HepG2 (cell line): ENCODE data around the gene LCN1. TPM values are rescaled to one million over a fixed set of nuclear protein-coding genes. Genes with fewer than 3 reads are reported as not detected.
A peak's percentile ranks its signal among the peaks of the same experiment; 100 is the strongest.

ENCODE experiments used
- BRCA1 ChIP-seq: sonication (generic); formaldehyde crosslinking; IDR thresholded peaks from 2 replicates; pipeline ENCODE4 v1.4.0; 2020; ENCODE audit warnings: missing genetic modification reagents
- ETV5 ChIP-seq: IDR thresholded peaks from 2 replicates; pipeline ENCODE4 v1.6.1; 2018; ENCODE audit warnings: missing biosample characterization, missing genetic modification reagents, inconsistent platforms, borderline replicate concordance
- GATAD1 ChIP-seq: IDR thresholded peaks from 2 replicates; pipeline ENCODE4 v1.6.1; 2016; ENCODE audit warnings: missing genetic modification reagents, missing compliant biosample characterization
- KDM2A ChIP-seq: sonication (generic); formaldehyde crosslinking; IDR thresholded peaks from 2 replicates; pipeline ENCODE4 v1.4.0; 2020; ENCODE audit warnings: low read depth, missing genetic modification reagents, borderline replicate concordance
- TAF1 ChIP-seq: sonication (generic); formaldehyde crosslinking; IDR thresholded peaks from 2 replicates; pipeline ENCODE4 v1.4.0; 2020; ENCODE audit warnings: missing genetic modification reagents
- TCF12 ChIP-seq, 2 experiments: fragments of 450-650 bp in 1 of 2; sonication (generic) in 1 of 2; formaldehyde crosslinking in 1 of 2; IDR thresholded peaks; 2 replicates each; pipeline versions ENCODE4 v1.6.1 to v1.8.0; 2017 to 2022; ENCODE audit warnings: antibody characterized with exemption in 1 of 2, mild to moderate bottlenecking in 1 of 2, missing genetic modification reagents in 1 of 2, moderate library complexity in 1 of 2
- ZC3H4 ChIP-seq: sonication (generic); formaldehyde crosslinking; IDR thresholded peaks from 2 replicates; pipeline ENCODE4 v1.4.0; 2020; ENCODE audit warnings: missing genetic modification reagents, borderline replicate concordance
- ZNF136 ChIP-seq: sonication (generic); formaldehyde crosslinking; IDR thresholded peaks from 2 replicates; pipeline ENCODE4 v1.8.1; 2022; ENCODE audit warnings: low read depth, mild to moderate bottlenecking, moderate library complexity, missing genetic modification reagents
- ZNF331 ChIP-seq: sonication (generic); formaldehyde crosslinking; IDR thresholded peaks from 2 replicates; pipeline ENCODE4 v1.4.0; 2020; ENCODE audit warnings: missing genetic modification reagents
- ZNF460 ChIP-seq: sonication (generic); formaldehyde crosslinking; IDR thresholded peaks from 2 replicates; pipeline ENCODE4 v1.5.1; 2020; ENCODE audit warnings: missing genetic modification reagents, mild to moderate bottlenecking, borderline replicate concordance
- ZNF746 ChIP-seq: sonication (generic); formaldehyde crosslinking; IDR thresholded peaks from 2 replicates; pipeline ENCODE4 v1.8.0; 2022; ENCODE audit warnings: mild to moderate bottlenecking, missing genetic modification reagents
- ZNF75D ChIP-seq: sonication (generic); formaldehyde crosslinking; IDR thresholded peaks from 2 replicates; pipeline ENCODE4 v1.8.1; 2023; ENCODE audit warnings: missing genetic modification reagents, mild to moderate bottlenecking, borderline replicate concordance
- polyA plus RNA-seq, 8 experiments: library from polyadenylated mRNA; depleted of rRNA in 3 of 8; stranded (reverse) in 7 of 8; unstranded in 1 of 8; fragments of >200 nt; fragmentation: Illumina TruSeq in 4 of 8; extraction: Trizol in 4 of 8; gene quantifications; 2 replicates each; pipeline versions ENCODE4 v1.2.1 to v1.2.3, GENCODE V29; 2011 to 2016; ENCODE audit warnings: low read depth in 4 of 8, missing spikeins in 1 of 8, mixed read lengths in 1 of 8; ENCODE audit not compliant: insufficient read depth in 1 of 8
- total RNA-seq, 5 experiments: library from RNA; depleted of rRNA; stranded (reverse); fragments of >200 nt; fragmentation: Illumina TruSeq; extraction: Trizol; gene quantifications; 2 replicates each; pipeline ENCODE4 v1.2.3, GENCODE V29; 2016; ENCODE audit warnings: low read depth in 1 of 5
- TF ChIP-seq, protein P1 (sequence below): sonication (generic); formaldehyde crosslinking; IDR thresholded peaks from 2 replicates; pipeline ENCODE4 v1.9.0; 2021; ENCODE audit warnings: missing genetic modification reagents, borderline replicate concordance
- TF ChIP-seq, protein P2 (sequence below): sonication (generic); formaldehyde crosslinking; IDR thresholded peaks from 2 replicates; pipeline ENCODE4 v1.5.0; 2020; ENCODE audit warnings: missing genetic modification reagents

Gene LCN1
- total and polyA plus RNA-seq, 2 of the 13 experiments (the other 11 are each of a cell fraction or from before 2014, with no cell fraction given), result not detected

DNA sequence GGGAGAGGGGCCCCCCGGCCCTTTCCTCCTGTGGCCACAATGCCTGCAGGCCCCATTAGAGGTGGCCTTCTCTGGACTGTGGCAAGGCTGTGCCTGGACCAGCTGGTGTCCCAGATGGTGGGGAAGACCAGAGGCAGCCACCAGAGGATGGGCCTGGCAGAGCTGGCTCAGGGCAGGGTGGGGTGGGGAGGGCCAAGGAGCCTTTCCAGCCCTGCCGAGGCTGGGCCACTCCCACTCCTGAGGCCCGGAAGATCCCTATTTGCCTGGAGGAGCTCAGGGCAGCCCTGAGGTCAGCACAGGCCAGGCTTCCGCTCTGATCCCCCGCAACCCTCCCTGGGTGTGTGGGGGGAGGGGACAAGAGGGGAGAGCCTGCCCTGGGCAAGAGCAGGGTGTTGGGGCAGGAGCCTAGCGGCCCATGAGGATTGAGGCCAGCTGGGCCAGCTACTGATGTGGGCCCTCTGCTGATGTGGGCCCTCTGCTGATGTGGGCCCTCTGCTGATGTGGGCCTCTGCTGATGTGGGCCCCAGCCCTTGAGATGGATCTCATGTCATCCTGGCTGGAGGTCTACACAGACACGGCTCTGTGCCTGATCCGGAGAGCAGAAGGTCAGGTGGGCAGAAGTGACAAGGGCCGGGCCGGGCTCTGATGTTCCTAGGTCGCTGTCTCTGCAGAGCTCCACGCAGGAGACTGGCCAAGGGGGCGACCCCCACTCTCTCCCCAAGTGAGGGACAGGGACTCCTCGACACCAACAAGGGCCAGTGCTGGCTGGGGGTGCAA, 14.7 kb upstream of the LCN1 start (continued):
- TF ChIP-seq, protein P1, sequence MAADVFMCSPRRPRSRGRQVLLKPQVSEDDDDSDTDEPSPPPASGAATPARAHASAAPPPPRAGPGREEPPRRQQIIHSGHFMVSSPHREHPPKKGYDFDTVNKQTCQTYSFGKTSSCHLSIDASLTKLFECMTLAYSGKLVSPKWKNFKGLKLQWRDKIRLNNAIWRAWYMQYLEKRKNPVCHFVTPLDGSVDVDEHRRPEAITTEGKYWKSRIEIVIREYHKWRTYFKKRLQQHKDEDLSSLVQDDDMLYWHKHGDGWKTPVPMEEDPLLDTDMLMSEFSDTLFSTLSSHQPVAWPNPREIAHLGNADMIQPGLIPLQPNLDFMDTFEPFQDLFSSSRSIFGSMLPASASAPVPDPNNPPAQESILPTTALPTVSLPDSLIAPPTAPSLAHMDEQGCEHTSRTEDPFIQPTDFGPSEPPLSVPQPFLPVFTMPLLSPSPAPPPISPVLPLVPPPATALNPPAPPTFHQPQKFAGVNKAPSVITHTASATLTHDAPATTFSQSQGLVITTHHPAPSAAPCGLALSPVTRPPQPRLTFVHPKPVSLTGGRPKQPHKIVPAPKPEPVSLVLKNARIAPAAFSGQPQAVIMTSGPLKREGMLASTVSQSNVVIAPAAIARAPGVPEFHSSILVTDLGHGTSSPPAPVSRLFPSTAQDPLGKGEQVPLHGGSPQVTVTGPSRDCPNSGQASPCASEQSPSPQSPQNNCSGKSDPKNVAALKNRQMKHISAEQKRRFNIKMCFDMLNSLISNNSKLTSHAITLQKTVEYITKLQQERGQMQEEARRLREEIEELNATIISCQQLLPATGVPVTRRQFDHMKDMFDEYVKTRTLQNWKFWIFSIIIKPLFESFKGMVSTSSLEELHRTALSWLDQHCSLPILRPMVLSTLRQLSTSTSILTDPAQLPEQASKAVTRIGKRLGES (CRISPR knock-in tag), result no peak
- TF ChIP-seq ZNF460 (CRISPR knock-in tag) (no peak), KDM2A (CRISPR knock-in tag) (0 out of 2 replicates have a peak, but pooled peaks have one; percentile 35), TAF1 (CRISPR knock-in tag) (no peak), BRCA1 (CRISPR knock-in tag) (no peak), ZNF331 (no peak), ZNF746 (CRISPR knock-in tag) (no peak), ZC3H4 (CRISPR knock-in tag) (no peak), ETV5 (peak; percentile 62; the same call in 1 of the 2 replicates), GATAD1 (CRISPR knock-in tag) (no peak), ZNF136 (no peak), TCF12 (IDR thresholded peaks at IDR 0.05) (no peak), TCF12 (CRISPR knock-in tag; IDR thresholded peaks at IDR 0.05) (no peak), ZNF75D (CRISPR knock-in tag) (no peak)
- TF ChIP-seq, protein P2, sequence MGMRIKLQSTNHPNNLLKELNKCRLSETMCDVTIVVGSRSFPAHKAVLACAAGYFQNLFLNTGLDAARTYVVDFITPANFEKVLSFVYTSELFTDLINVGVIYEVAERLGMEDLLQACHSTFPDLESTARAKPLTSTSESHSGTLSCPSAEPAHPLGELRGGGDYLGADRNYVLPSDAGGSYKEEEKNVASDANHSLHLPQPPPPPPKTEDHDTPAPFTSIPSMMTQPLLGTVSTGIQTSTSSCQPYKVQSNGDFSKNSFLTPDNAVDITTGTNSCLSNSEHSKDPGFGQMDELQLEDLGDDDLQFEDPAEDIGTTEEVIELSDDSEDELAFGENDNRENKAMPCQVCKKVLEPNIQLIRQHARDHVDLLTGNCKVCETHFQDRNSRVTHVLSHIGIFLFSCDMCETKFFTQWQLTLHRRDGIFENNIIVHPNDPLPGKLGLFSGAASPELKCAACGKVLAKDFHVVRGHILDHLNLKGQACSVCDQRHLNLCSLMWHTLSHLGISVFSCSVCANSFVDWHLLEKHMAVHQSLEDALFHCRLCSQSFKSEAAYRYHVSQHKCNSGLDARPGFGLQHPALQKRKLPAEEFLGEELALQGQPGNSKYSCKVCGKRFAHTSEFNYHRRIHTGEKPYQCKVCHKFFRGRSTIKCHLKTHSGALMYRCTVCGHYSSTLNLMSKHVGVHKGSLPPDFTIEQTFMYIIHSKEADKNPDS (CRISPR knock-in tag), result no peak
